Measurements from ENCODE around the gene POLR2F.
A peak's percentile ranks its signal among the peaks of the same experiment; 100 is the strongest.
"Not testable (repeated sequence)": the region's sequence is repeated elsewhere in the genome, so short reads cannot be mapped to it uniquely, and the experiment has no call there.

Gene POLR2F

GRCh38 chr22:37953062-37953436 lies 450 bp upstream of the POLR2F start:
- no peak for DNase-seq (ENCODE audit: low spot score)

DNA sequence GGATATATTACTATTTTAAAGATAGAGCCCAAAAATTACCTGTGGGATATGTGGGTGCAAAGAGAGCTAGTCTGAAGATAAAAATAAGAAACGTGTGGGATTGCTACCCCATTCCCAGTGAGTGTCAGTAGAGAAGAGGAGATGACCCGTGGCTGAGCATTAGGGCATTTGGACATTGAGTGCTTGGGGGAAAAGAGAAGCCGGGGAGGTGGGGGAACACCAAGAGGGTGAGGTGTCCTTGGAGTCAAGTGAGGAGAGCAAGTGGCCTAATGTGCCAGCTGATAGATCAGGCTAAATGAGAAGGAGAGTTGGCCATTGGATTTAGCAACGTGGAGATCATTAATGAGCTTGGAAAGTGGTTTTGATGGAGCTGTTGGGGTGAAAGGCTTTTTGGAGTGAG lies 1.2 kb downstream of the POLR2F start:
- DNase-seq (ENCODE audit: low spot score) = no peak

DNA sequence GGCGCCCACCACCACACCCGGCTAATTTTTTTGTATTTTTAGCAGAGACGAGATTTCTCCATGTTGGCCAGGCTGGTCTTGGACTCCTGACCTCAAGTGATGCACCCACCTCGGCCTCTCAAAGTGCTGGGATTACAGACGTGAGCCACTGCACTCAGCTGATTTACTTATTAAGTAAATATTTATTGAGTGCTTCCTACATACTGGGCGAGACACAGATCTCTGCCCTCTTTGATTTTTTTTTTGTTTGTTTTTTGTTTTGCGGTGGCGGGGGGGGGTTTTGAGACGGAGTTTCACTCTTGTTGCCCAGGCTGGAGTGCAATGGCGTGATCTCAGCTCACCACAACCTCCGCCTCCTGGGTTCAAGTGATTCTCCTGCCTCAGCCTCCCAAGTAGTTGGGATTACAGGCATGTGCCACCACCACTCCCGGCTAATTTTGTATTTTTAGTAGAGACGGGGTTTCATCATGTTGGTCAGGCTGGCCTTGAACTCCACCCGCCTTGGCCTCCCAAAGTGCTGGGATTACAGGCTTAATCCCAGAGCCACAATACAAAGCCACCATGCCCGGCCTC lies 2.4 kb downstream of the POLR2F start:
- DNase-seq (ENCODE audit: low spot score) = not testable (repeated sequence)

GRCh38 chr22:37957232-37957631 lies 3.7 kb downstream of the POLR2F start:
- DNase-seq (ENCODE audit: low spot score) = no peak

GRCh38 chr22:37959231-37959825 lies 5.8 kb downstream of the POLR2F start:
- DNase-seq (ENCODE audit: low spot score) = no peak

DNA sequence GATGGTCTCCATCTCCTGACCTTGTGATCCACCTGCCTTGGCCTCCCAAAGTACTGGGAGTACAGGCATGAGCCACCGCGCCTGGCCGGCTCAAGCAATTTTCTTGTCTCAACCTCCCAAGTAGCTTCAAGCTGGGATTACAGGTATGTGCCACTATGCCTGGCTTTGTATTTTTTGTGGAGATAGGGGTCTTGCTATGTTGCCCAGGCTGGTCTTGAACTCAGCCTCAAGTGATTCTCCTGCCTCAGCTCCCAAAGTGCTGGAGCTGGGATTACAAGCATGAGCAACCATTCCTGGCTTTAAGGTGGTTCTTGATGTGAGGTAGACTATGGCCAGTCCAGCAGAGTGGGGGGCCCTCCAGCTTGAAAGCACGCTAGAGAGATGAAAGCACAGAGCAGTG lies 7.6 kb downstream of the POLR2F start:
- no peak for DNase-seq (ENCODE audit: low spot score)

DNA sequence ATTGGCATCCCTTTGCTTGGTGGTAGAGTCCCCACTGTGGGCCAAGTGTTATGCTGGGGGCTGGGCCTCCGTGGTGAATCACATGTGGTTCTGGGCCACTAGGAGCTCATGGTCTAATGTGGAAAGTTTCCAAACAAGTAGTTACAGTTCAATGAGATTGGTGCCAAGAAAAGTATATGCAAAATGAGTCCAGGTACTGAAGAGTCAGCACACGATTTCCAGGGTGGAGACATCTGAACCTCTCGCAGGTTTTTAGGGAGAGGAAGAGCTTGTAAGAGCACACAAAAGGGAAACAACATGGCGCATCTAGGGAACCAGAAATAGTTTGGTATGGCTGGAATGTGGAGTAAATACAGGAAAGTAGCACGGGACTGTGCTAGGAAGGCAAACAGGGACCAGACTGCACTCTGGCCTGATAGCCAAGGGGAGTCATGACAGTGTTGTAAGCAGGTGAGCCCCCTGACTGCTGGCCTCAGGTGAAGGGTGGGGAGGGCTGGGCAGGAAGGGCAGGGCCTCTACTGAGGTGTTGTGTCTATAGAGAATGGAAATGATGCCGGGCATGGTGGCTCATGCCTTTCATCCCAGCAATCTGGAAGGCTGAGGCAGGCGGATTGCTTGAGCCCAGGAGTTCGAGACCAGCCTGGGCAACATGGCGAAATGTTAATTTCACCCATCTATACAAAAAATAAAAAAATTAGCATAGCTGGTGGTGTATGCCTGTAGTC lies 12.6 kb downstream of the POLR2F start:
- no peak for DNase-seq (ENCODE audit: low spot score)

- DNase-seq (ENCODE audit: low spot score) = no peak
Measured at GRCh38 chr22:37967147-37967546, 13.6 kb downstream of the POLR2F start.

- peak; percentile 54 for DNase-seq (ENCODE audit: low spot score)
Measured at GRCh38 chr22:37967637-37968451, 14.3 kb downstream of the POLR2F start.

DNA sequence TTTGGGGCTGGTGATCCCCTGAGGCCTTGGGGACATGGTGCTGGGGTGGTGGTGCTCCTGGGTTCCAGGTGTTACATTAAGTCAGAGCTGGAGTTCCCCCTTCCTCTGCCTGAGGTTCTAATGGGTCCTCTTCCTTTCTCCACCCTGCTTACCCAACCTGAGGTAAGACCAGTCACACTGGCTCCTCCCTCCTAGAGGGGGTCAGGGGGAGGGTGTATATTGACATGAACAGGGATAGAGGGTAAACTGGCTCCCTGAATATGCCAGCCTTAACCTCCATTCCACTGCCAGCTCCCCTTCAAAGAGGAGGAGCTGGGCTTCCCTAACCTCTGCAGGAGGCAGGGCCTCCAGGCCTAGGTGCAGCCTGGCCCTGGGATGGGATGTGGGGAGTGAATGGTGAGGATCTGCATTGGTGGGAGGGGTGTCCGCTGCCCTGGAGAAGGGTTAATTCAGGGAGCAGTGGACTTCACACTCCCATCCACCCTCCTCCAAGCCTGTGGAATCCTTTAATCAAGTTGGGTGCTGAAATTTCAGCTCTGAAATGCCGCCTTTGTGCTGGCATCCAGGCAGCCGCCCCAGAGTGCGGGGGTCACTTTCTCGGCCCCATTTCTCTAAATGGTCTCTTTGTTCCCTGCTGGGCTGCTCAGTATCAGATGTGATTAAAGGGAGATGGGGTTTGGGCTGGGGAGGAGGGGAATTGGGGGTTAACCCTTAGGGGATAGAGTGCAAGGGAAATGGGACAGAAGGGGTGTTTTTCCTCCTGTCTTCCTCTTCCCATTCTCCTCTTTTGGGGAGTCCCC lies 15.2 kb downstream of the POLR2F start:
- peak; percentile 85 for DNase-seq (ENCODE audit: low spot score)

- DNase-seq (ENCODE audit: low spot score) = no peak
Measured at GRCh38 chr22:37970864-37971263, 17.4 kb downstream of the POLR2F start.

DNA sequence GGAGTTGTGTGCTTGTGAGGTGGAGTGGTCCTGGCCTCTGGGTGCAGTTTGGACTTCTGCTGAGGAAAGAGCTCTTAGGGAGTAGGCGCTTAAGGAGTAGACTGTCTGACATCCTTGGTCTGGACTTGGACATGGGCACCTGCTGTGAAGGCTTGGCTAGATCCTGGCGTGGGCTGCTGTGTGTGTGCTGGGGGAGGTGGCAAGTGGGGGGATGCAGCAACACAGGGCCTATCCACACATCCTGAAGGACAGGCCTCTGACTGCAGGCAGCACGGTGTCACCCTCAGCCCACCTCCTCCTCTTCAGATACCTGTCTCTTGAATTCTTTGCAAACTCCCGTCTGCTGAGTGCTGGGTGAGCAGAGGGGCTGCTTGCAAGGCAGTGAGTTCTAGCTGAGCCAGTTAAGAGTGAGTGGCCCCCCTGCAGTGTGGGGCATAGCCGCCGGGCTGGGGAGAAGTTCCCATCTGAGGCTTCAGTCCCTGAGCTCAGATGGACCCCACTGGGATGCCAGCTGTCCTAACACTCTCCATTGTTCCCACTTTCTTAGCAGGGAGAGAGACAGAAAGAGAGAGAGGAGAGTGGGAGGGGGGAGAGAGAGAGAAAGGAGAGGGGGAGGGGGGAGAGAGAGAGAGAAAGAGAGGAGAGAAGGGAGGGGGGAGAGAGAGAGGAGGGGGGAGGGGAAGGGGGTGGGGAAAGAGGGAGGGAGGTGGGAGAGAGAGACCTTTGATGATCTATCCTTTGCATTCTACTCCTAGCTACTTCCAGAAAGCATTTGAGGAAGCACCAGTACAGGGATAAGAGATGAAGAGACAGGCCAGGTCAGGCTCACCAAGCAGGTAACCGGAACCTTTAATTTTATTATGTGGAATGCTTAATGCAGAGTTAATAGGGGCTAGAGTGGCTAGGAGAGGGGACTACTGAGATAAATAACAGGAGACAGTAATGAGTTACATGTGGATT lies 18.3 kb downstream of the POLR2F start:
- DNase-seq (ENCODE audit: low spot score) = no peak

GRCh38 chr22:37972527-37972926 lies 19.0 kb downstream of the POLR2F start:
- DNase-seq (ENCODE audit: low spot score) = no peak

- no peak for DNase-seq (ENCODE audit: low spot score)
Measured at GRCh38 chr22:37973271-37974170, 20.0 kb downstream of the POLR2F start.

DNA sequence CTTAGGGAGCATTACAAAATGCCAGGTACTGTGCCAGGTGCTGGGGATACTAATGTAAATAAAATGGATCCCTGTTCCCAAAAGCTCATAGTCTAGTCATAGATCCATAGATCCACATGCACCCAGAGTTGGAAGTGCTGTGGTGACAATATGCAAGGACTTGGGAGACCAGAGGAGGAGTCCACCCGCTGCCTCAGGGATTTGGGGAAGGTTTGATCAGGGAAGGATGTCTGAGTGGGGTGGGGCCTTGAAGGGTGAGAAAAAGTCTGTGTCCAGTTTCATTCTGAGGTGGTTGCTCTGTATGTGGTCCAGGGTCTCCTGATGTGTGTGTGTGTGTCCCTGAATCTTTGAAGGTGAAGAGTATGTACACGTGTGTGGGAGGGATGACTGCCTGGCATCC lies 21.7 kb downstream of the POLR2F start:
- no peak for DNase-seq (ENCODE audit: low spot score)

DNA sequence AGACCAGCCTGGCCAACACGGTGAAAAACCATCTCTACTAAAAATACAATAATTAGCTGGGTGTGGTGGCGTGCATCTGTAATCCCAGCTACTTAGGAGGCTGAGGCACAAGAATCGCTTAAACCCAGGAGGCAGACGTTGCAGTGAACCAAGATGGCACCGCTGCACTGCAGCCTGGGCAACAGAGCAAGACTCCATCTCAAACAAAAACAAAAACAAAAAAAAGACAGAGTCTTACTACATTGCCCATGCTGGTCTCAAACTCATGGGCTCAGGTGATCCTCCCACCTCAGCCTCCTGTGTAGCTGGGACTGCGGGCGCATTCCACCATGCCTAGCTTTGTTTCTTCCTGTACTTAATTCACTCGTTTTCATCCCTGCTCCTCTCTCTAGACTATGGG lies 22.5 kb downstream of the POLR2F start:
- DNase-seq (ENCODE audit: low spot score) = not testable (repeated sequence)

GRCh38 chr22:37976547-37976946 lies 23.0 kb downstream of the POLR2F start:
- no peak for DNase-seq (ENCODE audit: low spot score)

- DNase-seq (ENCODE audit: low spot score) = no peak
Measured at GRCh38 chr22:37979782-37980181, 26.3 kb downstream of the POLR2F start.

DNA sequence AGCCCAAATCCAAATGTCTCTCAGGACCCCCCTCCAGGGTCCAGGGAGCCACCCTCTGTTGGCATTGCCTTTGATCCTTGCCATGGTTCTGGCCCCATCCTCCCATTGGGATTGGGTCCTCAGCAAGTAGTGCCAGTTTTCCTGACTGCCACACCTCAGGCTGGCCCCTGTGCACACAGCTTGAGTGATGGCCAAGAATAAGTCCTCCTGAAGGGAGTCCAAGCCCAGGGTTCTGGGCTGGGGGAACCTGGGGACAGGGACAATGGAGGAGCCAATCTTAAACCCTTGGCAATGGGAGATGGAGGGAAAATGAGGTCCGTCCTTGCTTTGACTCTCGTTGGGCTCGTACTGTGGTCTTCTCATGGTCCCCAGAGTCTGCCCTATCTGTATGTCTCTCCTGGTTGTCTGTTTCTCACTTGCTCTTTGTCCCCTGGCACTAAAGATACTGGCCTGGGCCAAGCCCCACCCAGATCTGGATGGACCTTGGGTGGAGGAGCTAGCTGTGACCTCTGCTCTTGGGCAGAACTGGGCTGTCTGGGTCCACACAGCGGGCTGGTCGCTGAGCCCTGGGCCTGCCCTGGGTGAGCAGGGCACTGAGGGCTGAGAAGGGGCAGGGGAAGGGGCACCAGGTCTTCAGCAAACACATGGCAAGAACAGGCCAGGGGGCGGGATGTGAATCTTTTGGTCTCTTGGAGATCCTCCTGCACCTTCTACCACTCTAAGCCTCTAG lies 27.9 kb downstream of the POLR2F start:
- no peak for DNase-seq (ENCODE audit: low spot score)

All from Ammon's horn (tissue), 1 donor.